ENCODE measurements around the gene TCF7L2.

GRCh38 chr10:112952282-112953173 lies 2.5 kb downstream of the TCF7L2 start:
- TF ChIP-seq GATA2 (IDR thresholded peaks at IDR 0.05; ENCODE audit: low read depth, low read length), result no peak
- no peak for TF ChIP-seq GATA3 (IDR thresholded peaks at IDR 0.05; ENCODE audit: low read depth, low read length)

Data from SH-SY5Y (cell line).